GM18520 (cell line): ENCODE results near the gene MACF1.

ENCODE experiments used
- ATAC-seq: cut with Tn5 transposase; IDR thresholded peaks from one replicate; pipeline ENCODE4 v1.9.1; 2021; ENCODE audit not compliant: unreplicated experiment

Gene MACF1

DNA sequence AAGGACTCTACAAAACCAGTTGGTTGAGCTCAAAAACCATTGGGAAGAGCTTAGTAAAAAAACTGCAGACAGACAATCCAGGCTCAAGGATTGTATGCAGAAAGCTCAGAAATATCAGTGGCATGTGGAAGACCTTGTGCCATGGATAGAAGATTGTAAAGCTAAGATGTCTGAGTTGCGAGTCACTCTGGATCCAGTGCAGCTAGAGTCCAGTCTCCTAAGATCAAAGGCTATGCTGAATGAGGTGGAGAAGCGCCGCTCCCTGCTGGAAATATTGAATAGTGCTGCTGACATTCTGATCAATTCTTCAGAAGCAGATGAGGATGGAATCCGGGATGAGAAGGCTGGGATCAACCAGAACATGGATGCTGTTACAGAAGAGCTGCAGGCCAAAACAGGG is 183.0 kb downstream of the MACF1 start:
- ATAC-seq: no peak

DNA sequence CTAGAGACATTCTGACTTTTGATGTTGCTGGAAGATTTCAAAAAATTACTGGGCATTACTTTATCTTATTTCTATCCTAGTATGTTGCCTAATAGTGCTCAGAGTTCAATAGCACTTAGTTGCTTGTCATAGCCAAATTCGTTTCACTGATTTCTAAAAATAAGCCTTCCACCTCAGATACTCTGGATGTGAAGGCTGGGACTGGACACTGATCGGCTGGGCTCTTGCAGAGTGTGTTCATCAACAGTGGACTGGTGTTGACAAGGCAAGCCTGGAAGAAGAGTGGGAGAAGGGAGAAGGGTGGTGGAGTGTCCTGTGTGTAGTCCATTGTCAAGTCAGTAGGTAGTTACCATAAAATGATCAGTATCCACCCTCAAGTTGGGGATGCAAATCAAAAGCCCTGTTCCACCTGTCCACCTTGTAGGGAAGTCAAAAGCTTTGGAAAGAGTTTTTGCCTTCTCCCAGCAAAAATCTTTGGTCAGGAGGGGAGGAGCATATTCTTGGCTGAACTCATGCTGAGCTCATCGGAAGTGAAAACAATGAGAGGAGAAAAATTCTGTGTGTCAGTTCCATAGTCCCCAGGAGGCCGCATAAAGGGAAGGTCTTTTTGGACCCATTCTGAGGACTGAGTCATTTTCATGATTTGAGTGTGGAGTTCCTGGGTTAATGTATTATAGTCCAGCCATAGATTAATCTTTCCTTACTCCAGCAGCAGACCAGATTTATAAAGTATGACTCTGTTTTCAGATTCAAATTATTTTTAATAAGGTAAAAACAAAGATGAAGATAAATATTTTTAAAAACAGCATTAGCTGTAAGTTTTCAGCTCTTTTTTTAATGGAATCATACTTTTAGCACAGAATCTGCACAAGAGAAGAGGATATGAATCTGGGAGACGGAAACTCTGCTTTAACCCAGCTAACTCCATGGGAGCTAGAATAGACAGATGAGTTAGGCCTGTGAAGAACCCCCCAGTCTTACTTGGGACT is 187.5 kb downstream of the MACF1 start:
- ATAC-seq: no peak

DNA sequence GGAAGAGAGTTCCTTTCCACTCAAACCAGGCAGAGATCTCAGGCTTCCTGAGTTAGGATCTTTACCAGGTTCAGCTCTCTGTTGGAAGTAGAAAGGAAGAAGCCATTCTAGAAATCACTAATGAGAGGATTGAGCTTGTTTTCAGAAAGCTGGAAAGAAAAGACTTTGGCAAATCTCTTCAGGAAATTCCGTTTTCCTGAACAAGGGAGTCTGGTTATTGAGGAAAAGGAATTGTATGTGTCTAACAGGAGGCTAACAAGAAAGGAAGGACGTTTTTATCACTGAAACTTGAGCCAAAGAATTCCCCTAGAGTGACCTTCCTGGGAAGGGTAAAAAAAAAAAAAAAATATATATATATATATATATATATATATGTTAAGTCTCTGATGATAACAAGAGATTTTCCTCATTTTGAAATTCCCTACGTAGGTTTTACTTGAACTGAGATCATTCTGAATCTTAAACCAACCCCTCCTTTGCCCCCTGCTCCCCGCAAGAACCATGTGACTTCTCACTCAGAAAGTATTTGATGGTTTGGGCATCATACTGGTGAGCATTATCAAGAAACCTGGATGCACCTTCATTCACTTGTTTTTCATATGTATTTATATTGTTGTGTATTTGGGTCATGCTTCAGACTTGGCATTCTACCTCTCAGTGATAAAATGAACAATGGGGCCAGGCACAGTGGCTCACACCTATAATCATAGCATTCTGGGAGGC is 188.5 kb downstream of the MACF1 start:
- ATAC-seq: no peak

DNA sequence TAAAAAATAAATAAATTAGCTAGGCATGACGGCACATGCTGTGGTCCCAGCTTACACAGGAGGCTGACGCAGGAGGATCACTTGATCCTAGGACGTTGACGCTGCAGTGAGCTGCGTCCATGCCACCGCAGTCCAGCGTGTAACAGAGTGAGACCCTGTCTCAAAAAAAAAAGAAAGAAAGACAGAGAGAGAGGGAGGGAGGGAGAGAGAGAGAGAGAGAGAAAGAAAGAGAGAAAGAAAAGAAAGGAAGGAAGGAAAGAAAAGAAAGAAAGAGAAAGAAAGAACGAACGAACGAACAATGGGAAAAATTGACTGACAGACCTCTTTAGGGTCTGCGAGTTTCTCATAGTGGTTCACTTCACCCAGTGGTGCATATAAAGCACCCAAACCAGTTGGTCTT is 189.2 kb downstream of the MACF1 start:
- no peak for ATAC-seq

DNA sequence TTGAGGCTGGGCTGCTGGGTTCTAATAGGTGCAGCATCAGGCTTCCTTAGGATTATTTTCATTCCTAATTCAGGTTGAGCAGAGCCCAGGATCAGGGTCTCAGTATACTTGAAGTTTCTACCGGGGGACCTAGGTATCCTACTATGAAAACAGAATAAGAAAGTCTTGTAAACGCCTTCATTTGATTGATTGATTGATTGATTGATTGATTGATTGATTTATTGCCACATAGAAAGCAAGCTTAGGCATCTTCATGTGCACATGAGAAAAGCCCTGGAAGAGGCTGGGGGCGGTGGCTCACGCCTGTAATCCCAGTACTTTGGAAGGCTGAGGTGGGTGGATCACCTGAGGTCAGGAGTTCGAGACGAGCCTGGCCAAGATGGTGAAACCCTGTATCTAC is 189.6 kb downstream of the MACF1 start:
- no peak for ATAC-seq

DNA sequence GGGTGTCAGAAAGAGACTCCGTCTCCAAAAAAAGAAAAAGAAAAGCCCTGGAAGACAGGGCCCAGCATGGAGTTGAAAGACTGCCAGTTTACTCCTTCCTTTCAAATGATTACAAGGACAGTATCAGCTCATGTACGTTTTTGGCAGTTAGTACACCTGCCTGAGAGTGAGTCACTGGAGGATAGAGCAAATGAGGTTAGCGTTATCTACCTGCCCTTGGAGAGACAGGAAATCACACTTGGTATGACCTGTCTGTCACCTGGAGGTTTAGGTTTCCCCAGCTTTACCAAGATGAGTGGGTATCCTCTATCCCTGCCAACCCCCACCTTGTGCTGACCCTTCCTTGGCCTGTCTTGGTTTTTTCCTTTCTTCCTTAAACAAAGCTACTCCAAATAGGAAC is 190.1 kb downstream of the MACF1 start:
- no peak for ATAC-seq

DNA sequence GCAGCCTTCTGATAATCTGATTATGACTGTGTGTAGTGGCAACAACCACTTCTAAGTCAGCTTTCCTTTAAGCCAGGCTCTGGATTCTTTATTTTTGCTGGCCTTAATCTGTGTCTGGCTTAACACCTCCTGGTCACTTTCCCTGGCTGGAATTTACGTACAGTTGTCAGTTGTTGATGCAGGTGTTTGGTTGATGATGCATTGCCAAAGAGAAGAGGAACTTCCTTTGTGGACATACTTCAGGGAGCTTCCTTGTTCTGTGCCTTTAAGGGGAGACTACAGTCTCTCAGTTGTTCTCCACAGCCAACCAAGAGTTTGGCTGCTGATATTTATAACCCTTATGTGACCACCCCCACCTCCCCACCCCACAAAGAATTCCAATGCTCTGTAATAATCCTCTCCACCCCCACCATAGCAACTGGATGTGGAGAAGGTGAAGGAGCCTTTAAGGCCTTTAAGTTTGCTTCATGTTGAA is 190.9 kb downstream of the MACF1 start:
- ATAC-seq: no peak

DNA sequence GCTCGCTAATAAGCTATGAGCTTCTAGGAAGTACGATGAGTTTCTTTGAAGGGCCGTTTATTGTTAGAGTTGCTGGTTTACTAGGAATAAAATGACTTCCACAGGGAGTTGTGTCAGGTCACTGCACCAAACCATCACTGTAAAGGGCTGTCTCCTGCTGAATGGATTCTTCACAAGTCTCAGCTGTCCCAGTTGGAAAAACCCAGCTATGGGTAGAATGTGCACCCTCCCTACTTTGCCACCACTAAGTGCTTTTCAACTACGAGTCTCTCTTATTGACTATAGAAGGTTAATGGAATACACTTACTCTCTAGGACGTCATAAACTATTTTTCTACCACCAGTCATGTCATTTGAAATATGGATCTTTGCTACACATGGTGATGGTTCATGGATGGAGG is 192.2 kb downstream of the MACF1 start:
- no peak for ATAC-seq

DNA sequence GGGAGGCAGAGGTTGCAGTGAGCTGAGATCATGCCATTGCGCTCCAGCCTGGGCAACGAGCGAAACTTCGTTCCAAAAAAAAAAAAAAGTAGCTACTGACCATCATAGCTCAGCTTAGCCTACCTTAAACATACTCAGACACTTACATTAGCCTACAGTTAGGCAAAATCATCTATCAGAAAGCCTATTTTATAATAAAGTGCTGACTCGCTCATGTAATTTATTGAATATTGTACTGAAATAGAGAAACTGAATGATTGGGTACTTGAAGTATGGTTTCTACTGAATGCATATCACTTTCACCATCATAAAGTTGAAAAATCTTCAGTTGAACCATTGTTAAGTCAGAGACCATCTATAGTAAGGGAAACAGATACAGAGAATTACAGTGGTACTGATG is 193.0 kb downstream of the MACF1 start:
- no peak for ATAC-seq

DNA sequence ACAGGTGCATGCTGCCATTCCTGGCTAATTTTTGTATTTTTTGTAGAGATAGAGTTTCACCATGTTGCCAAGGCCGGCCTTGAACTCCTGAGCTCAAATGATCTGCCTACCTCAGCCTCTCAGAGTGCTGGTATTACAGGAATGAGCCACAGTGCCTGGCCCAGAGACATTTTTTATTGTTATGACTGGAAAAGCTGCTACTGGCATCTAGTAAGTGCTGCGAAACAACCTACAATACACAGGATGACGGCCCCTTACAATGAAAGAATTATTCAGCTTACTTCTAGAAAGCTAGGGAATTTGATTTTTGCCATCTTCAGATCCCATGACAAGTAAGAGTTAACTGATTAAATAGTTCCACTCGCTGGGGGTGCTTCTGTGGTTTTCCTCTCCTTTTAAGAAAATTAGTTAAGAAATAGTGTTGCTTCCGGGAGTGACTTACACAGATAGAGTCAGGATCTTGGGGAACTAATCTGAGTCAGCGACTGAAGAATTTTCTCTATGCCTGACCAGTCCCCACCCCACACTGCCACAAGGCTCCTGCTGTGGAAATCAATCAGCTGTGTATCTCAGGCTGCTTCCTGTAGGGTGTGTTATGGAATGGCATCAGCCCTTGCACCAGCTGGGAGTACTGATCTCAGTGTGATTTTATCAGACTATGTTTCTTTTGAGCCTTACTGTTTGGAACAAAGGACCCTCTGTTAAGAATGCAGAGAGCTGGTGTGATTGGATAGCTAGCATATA is 194.0 kb downstream of the MACF1 start:
- no peak for ATAC-seq

DNA sequence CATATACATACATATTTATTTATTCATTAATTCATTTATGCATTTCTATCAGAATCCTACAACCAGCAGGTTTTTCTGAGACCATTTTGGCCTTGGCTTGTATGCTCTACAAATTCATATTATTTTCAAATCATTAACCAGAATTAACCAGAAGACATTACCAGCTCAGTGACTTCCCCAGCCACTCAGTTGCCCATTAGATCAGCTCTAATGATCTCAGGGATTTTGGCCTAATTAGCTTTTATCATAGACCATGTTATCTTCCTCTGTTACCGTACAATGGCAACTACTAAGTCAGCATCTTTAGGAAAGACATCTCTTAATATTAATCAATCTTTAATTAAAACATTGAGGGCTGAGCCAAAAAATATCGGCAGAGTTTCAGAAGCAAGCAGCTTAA is 196.6 kb downstream of the MACF1 start:
- ATAC-seq: no peak

DNA sequence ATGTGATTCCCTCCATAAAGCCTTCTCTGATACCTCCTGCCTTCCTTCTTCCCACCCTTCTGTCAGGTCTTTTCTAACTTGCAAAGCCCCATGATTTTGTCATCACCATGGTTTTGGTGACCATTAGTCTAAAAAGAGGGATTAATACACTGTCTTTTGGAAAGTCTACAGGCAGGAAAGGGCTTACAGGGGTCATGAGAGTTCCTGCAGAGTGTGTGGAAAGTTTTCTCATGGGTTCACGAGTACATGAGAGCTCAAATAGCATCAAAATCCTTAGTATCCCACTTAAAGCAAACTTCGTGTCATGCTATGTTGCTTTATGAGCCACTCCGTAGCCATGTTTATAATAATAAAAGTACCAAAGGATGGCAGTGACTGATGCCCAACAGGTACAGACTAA is 200.4 kb downstream of the MACF1 start:
- no peak for ATAC-seq

DNA sequence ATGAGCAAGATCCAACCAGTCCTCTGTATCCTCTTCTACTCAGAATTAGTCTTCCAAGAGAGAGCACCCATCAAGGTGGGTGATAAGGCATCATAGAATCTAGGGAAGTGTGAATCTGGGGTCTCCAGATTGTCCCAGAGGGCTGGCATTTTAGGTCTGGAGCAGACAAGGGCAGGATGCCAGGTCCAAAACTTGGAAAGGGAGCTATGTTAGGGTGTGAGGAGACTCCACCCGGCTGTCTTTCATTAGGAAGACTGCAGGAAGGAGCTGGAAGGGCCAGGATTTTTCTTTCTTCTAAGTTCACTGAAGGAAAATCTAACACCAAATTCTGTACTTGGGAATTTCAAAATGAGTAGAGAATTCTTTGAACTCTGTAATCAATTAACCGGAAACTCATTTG is 200.9 kb downstream of the MACF1 start:
- ATAC-seq: no peak

DNA sequence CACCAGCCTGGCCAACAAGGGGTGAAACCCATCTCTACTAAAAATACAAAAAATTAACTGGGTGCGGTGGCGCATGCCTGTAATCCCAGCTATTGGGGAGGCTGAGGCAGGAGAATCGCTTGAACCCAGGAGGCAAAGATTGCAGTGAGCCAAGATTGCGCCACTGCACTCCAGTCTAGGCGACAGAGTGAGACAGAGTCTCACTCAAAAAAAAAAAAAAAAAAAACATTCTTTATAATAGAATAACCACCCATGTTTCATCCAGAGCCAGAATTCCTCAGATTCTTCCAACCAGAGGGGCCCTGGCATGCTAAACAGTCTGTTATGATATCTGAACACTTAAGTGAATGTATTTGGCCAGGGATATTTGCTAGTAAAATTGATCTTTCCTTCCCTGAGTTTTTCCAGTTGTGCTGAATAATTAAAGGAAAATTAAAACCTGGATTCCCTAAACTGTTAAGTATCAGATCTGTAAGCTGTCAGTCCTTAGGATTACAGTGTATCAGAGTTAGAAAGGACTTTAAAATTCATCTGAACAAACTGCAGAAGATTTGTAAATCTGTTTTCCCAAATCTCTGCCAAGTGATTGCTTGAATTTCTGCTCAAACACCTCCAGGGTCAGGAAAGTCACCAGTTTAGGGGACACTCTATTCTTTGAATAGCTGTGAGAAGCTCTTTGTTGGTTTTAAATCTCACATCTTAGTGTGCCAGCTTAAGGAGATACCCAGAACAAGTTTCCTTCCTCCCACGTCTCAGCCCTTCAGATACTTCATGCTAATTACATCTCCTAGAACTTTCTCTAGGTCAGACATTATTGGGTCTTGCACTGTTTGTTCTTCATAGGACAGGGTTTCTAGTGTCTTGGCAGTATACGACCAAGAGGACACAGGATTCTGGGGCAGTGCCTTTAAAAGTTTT is 202.3 kb downstream of the MACF1 start:
- ATAC-seq: no peak

DNA sequence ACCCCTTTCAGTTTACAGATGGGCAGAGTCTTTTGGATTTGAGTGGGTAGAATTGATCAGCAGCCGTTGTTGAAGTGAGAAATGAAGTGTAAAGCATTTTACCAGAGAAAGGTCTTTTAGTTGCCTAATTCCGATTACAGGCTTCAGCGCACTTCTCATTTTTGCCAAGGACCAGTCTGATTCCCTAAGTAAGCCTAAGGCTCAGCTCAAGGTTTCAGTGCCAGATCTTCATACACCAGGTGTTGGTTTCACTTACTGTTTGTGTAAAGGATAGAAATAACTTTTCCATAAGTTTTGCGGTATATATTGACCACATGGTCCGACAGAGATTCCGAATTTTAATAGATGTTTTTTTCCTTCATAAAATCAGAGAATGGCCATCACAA is 203.0 kb downstream of the MACF1 start:
- no peak for ATAC-seq

DNA sequence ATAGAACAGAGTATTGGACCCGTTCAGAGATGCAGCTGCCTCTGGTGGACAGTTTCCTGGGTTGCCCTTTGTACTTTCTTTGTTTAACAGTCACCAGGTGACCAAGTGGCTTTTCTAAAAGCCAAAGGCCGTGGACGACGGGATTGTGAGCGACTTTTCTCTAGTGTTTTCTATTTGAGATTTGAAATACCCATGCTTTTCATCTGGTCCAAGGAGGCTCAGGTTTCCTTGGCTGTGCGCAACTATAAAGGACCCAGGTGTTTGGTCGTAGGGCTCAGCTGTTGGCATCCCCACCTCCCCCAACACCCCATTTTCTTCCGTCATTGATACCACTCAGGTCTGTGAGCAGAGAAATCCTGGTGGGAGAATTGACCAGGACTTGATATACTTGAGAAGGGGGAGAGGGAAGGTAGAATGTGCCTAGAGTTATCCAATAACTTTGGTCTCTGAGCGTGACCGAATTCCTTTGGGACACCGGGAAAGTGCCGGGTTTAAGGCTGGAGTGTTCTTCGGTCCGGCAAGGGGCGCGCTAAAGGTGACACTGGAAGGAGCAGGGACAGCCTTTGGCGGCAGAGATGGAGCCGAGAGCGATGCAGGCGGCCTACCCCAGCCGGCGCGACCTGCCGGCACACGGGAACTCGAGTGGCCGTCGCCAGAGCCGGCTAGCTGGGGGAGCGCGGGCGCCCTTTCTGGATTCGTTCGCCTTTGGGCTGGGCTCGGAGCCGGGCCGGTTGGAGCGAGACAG is 203.6 kb downstream of the MACF1 start:
- ATAC-seq: no peak

DNA sequence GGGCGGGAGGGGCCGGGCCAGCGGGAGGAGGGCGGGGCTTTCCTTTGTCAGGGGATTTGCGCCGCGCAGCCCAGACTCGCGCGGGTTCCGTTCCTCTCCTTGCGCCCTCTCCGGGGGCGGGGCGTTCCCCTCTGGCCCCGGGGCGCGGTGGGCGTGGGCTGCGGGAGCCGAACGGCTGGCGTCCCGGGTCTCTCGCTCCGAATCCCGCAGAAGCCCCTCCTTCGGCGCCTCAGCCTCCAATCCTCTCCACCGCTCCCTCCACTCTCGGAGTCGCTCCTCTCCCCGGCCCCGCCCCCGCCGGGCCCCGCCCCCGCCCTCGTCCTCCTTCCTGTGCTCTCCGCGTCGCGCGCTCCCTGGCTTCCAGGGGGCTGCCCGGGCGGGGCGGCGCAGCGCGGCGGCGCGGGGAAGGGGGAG is 204.2 kb downstream of the MACF1 start:
- ATAC-seq: peak; percentile 51

DNA sequence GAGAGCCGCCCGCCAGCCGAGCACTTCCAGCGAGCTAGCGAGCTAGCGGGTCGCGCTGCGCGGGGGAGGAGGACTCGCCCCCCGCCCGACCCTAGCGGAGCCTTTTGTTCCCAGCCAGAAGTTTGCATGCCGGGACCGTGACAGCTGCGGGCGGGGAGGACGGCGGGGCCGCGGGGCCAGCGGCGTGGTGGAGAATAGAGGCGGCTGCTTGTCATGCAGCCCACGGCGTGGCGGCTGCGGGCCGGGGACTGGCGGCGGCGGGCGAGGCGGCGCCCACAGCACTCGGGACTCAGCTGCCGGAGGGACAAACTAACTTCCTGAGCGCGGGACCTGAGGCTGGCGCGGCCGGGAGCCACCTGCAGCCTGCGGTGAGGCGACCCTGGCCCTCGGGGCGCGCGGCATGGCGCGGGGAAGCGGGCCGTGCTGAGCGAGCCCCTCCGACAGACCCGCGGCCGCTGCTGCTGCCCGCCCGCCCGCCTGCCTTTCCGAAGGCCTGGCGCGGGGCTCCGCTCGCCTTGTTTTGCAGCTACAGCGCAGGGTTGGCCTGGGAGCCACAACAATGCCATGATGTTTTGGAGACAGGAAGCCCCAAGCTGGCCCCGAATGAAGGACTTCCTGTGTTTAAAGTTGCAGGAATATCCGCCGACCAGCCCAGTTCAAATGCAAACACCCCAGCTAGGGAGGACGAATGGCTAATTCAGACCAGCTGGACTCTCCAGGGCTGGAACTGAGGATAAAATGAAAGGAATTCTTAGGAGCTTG is 204.7 kb downstream of the MACF1 start:
- peak; percentile 22 for ATAC-seq

DNA sequence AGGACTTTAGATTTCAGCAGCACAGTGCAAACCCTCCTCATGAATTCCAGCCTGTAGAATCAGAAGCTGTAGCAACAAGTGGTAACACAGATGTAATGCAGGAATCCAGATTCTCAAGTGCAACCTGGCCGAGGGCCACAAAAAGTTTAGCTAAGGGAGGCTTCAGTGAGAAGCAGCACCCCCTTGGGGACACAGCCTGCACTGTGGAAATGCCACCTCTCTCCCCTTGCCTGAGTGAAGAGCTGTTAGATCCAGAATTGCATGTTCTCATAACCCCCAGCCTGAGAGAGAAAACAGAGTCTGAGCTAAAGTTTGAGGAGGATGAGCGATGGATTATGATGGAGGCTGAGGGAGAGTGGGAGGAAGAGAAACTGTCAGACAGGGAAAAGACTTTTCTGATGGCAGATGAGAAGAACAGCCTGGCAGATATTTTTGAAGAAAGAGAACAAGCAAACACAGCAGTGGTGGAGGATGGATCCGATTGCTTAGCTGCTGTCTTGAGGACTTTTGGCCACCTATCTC is 206.5 kb downstream of the MACF1 start:
- no peak for ATAC-seq
